K562 (cell line): Measurements from ENCODE around the gene KIF19. TPM values are rescaled to one million over a fixed set of nuclear protein-coding genes. Genes with fewer than 3 reads are reported as not detected.

Source experiments
- ATAC-seq: fragments of 200-7000 bp; cut with Tn5 transposase; 3 replicates; pipeline ENCODE4 v1.9.1; 2020; ENCODE audit warnings: moderate library complexity
- BruUV-seq: library from RNA; stranded (reverse); fragments of 400-500 nt; replicated peaks from 2 replicates; lab custom pipeline; 2021; lab: Mats Ljungman, UMichigan
- CTCF ChIA-PET: fragments of 300-600 bp; formaldehyde crosslinking; extraction: SDS; loops from one replicate; lab custom pipeline; 2021; ENCODE audit warnings: low intra/inter-chr PET ratio; lab: Yijun Ruan, JAX
- POLR2A ChIA-PET: fragments of 300-600, 350-650 bp; sonication (Branson Sonifier 250); formaldehyde crosslinking; extraction: SDS; loops from one replicate; lab custom pipeline; 2021; ENCODE audit warnings: antibody characterized with exemption, inconsistent platforms; lab: Yijun Ruan, JAX
- DNase-seq, 4 experiments: peaks; one replicate each; pipeline versions ENCODE4 v3.0.0 to v3.0.0-alpha.2; 2011 to 2018; ENCODE audit warnings: low spot score in 3 of 4, mixed read lengths in 3 of 4; ENCODE audit errors: extremely low read depth in 1 of 4
- FAIRE-seq: peaks from 2 replicates; lab custom pipeline; 2011; peaks lifted over from hg19 to GRCh38; lab: Jason Lieb, UNC
- H2AFZ ChIP-seq: 2 replicates; pipeline ENCODE4 v1.6.0; 2011; ENCODE audit warnings: low read depth, low read length, control low read depth, inconsistent platforms
- H3K27ac ChIP-seq: fragments of 200-600 bp; 3 replicates; pipeline ENCODE4 v1.8.0; 2011; ENCODE audit warnings: low read depth, mild to moderate bottlenecking, control low read depth, inconsistent platforms, low read length, moderate library complexity, mixed read lengths; ENCODE audit errors: extremely low read depth
- H3K27me3 ChIP-seq, 2 experiments: fragments of 300-600 bp in 1 of 2; 2 replicates in 1 of 2; 3 replicates in 1 of 2; pipeline versions ENCODE4 v1.6.0 to v1.8.0; 2011; ENCODE audit warnings: inconsistent platforms in 2 of 2, low read length in 2 of 2, mild to moderate bottlenecking in 1 of 2, mixed read lengths in 1 of 2, moderate library complexity in 1 of 2; ENCODE audit not compliant: control insufficient read depth in 2 of 2, insufficient read depth in 2 of 2
- H3K36me3 ChIP-seq: fragments of 300-600 bp; 3 replicates; pipeline ENCODE4 v1.8.0; 2011; ENCODE audit warnings: mild to moderate bottlenecking, low read length, inconsistent platforms; ENCODE audit not compliant: control insufficient read depth, insufficient read depth
- H3K4me1 ChIP-seq, 2 experiments: fragments of 200-600 bp in 1 of 2; replicated peaks in 1 of 2; 2 replicates in 1 of 2; 3 replicates in 1 of 2; pipeline versions ENCODE4 v1.5.1 to v1.8.0; 2011; ENCODE audit warnings: inconsistent platforms in 2 of 2, low read length in 2 of 2, mild to moderate bottlenecking in 1 of 2, mixed read lengths in 1 of 2, moderate library complexity in 1 of 2; ENCODE audit not compliant: control insufficient read depth in 2 of 2, insufficient read depth in 2 of 2
- H3K4me2 ChIP-seq: 2 replicates; pipeline ENCODE4 v1.6.1; 2011; ENCODE audit warnings: low read length, control low read depth, inconsistent platforms, mixed read lengths; ENCODE audit not compliant: insufficient read depth
- H3K4me3 ChIP-seq: fragments of 200-600 bp; sonication (generic), shearing (Covaris generic); 2 replicates; pipeline ENCODE4 v1.5.1; 2016; ENCODE audit warnings: control low read depth, inconsistent platforms
- H3K79me2 ChIP-seq: fragments of 200-600 bp; 3 replicates; pipeline ENCODE4 v1.8.0; 2011; ENCODE audit warnings: low read length, inconsistent platforms; ENCODE audit not compliant: control insufficient read depth, insufficient read depth
- H3K9ac ChIP-seq, 2 experiments: 2 replicates each; pipeline versions ENCODE4 v1.6.0 to v1.6.1; 2011; ENCODE audit warnings: low read depth in 2 of 2, low read length in 2 of 2, control low read depth in 1 of 2, inconsistent platforms in 1 of 2, mild to moderate bottlenecking in 1 of 2, mixed read lengths in 1 of 2; ENCODE audit not compliant: insufficient read depth in 1 of 2
- H3K9me1 ChIP-seq: one replicate; pipeline ENCODE4 v1.6.0; 2011; ENCODE audit warnings: inconsistent platforms, mild to moderate bottlenecking, low read length, moderate library complexity; ENCODE audit not compliant: control insufficient read depth, insufficient read depth
- H3K9me3 ChIP-seq: replicated peaks from 2 replicates; pipeline ENCODE4 v1.5.1; 2011; ENCODE audit warnings: low read depth, low read length, inconsistent platforms; ENCODE audit not compliant: control insufficient read depth, insufficient read depth
- H4K20me1 ChIP-seq: replicated peaks from 2 replicates; pipeline ENCODE4 v1.6.1; 2011; ENCODE audit warnings: low read length, inconsistent platforms, mixed read lengths; ENCODE audit not compliant: control insufficient read depth, insufficient read depth
- CLOCK ChIP-seq: fragments of 250-450 bp; sonication (Bioruptor Pico); IDR thresholded peaks from 2 replicates; pipeline ENCODE4 v1.4.0; 2020; ENCODE audit warnings: mild to moderate bottlenecking, moderate library complexity, borderline replicate concordance
- DMBX1 ChIP-seq: fragments of 250-450 bp; sonication (Bioruptor Pico); IDR thresholded peaks from 2 replicates; pipeline ENCODE4 v1.8.0; 2022; ENCODE audit warnings: inconsistent platforms, mild to moderate bottlenecking, moderate library complexity, borderline replicate concordance
- ESRRB ChIP-seq: fragments of 250-450 bp; sonication (Bioruptor Pico); IDR thresholded peaks from 2 replicates; pipeline ENCODE4 v1.5.0; 2020; ENCODE audit warnings: mild to moderate bottlenecking, moderate library complexity, borderline replicate concordance
- HEY1 ChIP-seq: fragments of 250-450 bp; sonication (Bioruptor Pico); IDR thresholded peaks from 2 replicates; pipeline ENCODE4 v1.5.0; 2020; ENCODE audit warnings: mild to moderate bottlenecking, moderate library complexity, borderline replicate concordance
- IRF9 ChIP-seq: fragments of 450-650 bp; IDR thresholded peaks from 2 replicates; pipeline ENCODE4 v1.6.1; 2016; ENCODE audit warnings: missing biosample characterization, missing genetic modification characterization
- TAF1 ChIP-seq: IDR thresholded peaks from 2 replicates; pipeline ENCODE4 v1.6.1; 2011; ENCODE audit warnings: mild to moderate bottlenecking, low read length, moderate library complexity; ENCODE audit not compliant: insufficient read depth, control insufficient read depth, severe bottlenecking; ENCODE audit errors: extremely low read depth
- TEAD4 ChIP-seq, 2 experiments: sonication (generic) in 1 of 2; formaldehyde crosslinking in 1 of 2; IDR thresholded peaks; 2 replicates each; pipeline versions ENCODE4 v1.6.1 to v1.8.0; 2012 to 2022; ENCODE audit warnings: borderline replicate concordance in 1 of 2, inconsistent platforms in 1 of 2, low read length in 1 of 2, mild to moderate bottlenecking in 1 of 2, missing genetic modification reagents in 1 of 2
- ZBTB49 ChIP-seq: sonication (generic); formaldehyde crosslinking; IDR thresholded peaks from 2 replicates; pipeline ENCODE4 v1.8.0; 2022; ENCODE audit warnings: missing genetic modification reagents, mild to moderate bottlenecking, borderline replicate concordance
- ZNF134 ChIP-seq: fragments of 250-450 bp; sonication (Bioruptor Pico); conservative IDR thresholded peaks from 2 replicates; pipeline ENCODE4 v1.4.0; 2020
- ZNF224 ChIP-seq: sonication (generic); formaldehyde crosslinking; IDR thresholded peaks from 2 replicates; pipeline ENCODE4 v1.8.0; 2022; ENCODE audit warnings: mild to moderate bottlenecking, missing genetic modification reagents
- WGBS: fragments of 100-300 bp; shearing (Covaris generic); methylation state at CpG from one replicate; pipeline ENCODE4 v1.1.6; 2016; ENCODE audit warnings: low coverage, mixed read lengths; ENCODE audit not compliant: insufficient coverage; ENCODE audit errors: missing lambda C conversion rate; 5-methylcytosine and 5-hydroxymethylcytosine counted together
- in situ Hi-C: fragments of 300-500 bp; cut with MboI; formaldehyde crosslinking; loops from 4 replicates; pipeline ENCODE4 v1.15.0; 2018; ENCODE audit warnings: inconsistent platforms, mixed read lengths
- intact Hi-C: fragments of 100-400 bp; cut with micrococcal nuclease; formaldehyde crosslinking; loops from 2 replicates; pipeline ENCODE4 v1.14.2; 2022
- polyA plus RNA-seq, 8 experiments: library from polyadenylated mRNA; depleted of rRNA in 4 of 8; stranded (reverse) in 5 of 8; unstranded in 3 of 8; fragments of >200 nt; fragmentation: Nextera tagmentation in 2 of 8; fragmentation: Illumina TruSeq in 1 of 8; extraction: Ambion mirVana in 2 of 8; extraction: Trizol in 1 of 8; gene quantifications; 2 replicates each; pipeline versions ENCODE4 v1.2.1 to v1.2.3, GENCODE V29; 2011 to 2014; ENCODE audit warnings: inconsistent platforms in 1 of 8, missing spikeins in 1 of 8
- total RNA-seq, 7 experiments: library from RNA; depleted of rRNA in 6 of 7; stranded (reverse); fragments of >200 nt in 6 of 7; fragmentation: Illumina TruSeq in 2 of 7; extraction: Trizol in 2 of 7; gene quantifications; 2 replicates each; pipeline versions ENCODE4 v1.2.1 to v1.2.3, GENCODE V29; 2011 to 2021; ENCODE audit warnings: low replicate concordance in 1 of 7

KIF19 gene
- total and polyA plus RNA-seq, 9 of the 15 experiments (the other 6 are each of a cell fraction or from before 2014, with no cell fraction given): 0.10 TPM; not detected in 8

- Histone ChIP-seq H2AFZ (no peak overlapping the region), H3K4me3 (no peak overlapping the region), H3K9me1 (no peaks in the 10 kb centered on the region), H3K36me3 (no peaks in the 10 kb centered on the region), H3K4me1 (peaks cover 0 to 43% of the 10 kb centered on the region in 2 experiments; a peak in 2 of 5 replicates), H3K27ac (no peak overlapping the region), H3K27me3 (peaks cover 13 to 74% of the 10 kb centered on the region in 2 experiments; a peak in 3 of 5 replicates), H4K20me1 (peaks cover 14% of the 10 kb centered on the region; the same call in 1 of the 2 replicates), H3K9me3 (no peaks in the 10 kb centered on the region), H3K79me2 (no peaks in the 10 kb centered on the region), H3K9ac (no peak overlapping the region), H3K4me2 (no peak overlapping the region)
- ChIA-PET CTCF (no interaction called here), POLR2A (no interaction called here)
- no TSS peak for BruUV-seq
- 68% methylated on average over 16 of the region's 32 CpGs for WGBS
- in situ Hi-C loops (no loop called here), intact Hi-C loops (no loop called here)
- TF ChIP-seq HEY1 (CRISPR knock-in tag) (no peak), ESRRB (CRISPR knock-in tag) (no peak), TEAD4 (IDR thresholded peaks at IDR 0.05; ENCODE audit: low read length) (no peak), TEAD4 (CRISPR knock-in tag; IDR thresholded peaks at IDR 0.05; ENCODE audit: borderline replicate concordance) (no peak), ZNF134 (CRISPR knock-in tag) (no peak), CLOCK (CRISPR knock-in tag) (no peak), ZNF224 (no peak), TAF1 (no peak), IRF9 (no peak), ZBTB49 (CRISPR knock-in tag) (no peak), DMBX1 (CRISPR knock-in tag) (no peak)
- FAIRE-seq (no peak), DNase-seq (no peak), ATAC-seq (no peak)
These were observed 31.4 kb downstream of the KIF19 start for GRCh38 chr17:74357466-74357809.
